ENCODE data around the gene ARHGAP8. TPM values are rescaled to one million over a fixed set of nuclear protein-coding genes. Genes with fewer than 3 reads are reported as not detected.

ARHGAP8 gene
- total RNA-seq, 3 donors from 2014 or later (not counting 1 experiment from before 2014, with no cell fraction given), result 23.6 to 32.6 (median 26.5) TPM

- no peak for TF ChIP-seq CTCF (IDR thresholded peaks at IDR 0.05)
- intact Hi-C loops (cut with micrococcal nuclease), result no loop called here
- Mint-ChIP-seq H3K27ac (no peak overlapping the region), H3K4me1 (no peaks in the 10 kb centered on the region), H3K4me3 (no peak overlapping the region), H3K9me3 (no peaks in the 10 kb centered on the region), H3K36me3 (peaks cover 8% of the 10 kb centered on the region), H3K27me3 (ENCODE audit: low read depth in 2 of 2) (no peaks in the 10 kb centered on the region)
- Histone ChIP-seq H3K9me3 (ENCODE audit: control insufficient read depth, insufficient read depth, low read length) (peaks cover 4% of the 10 kb centered on the region), H3K4me1 (ENCODE audit: control insufficient read depth, insufficient read depth, low read length) (no peaks in the 10 kb centered on the region), H3K4me3 (ENCODE audit: low read length) (no peak overlapping the region), H3K36me3 (ENCODE audit: control insufficient read depth, insufficient read depth, low read length) (no peaks in the 10 kb centered on the region), H3K27ac (ENCODE audit: low read length) (no peak overlapping the region), H3K27me3 (ENCODE audit: control insufficient read depth, insufficient read depth, low read length) (no peaks in the 10 kb centered on the region)
- no peak for ATAC-seq
- DNase-seq, result no peak
- WGBS (ENCODE audit: insufficient coverage), result 63% methylated on average over 30 of the region's 30 CpGs
These were observed 88.4 kb downstream of the ARHGAP8 start for GRCh38 chr22:44840611-44841322.

- no peak for TF ChIP-seq CTCF (IDR thresholded peaks at IDR 0.05)
- H3K4me1 Mint-ChIP-seq, result no peaks in the 10 kb centered on the region
- H3K27ac Mint-ChIP-seq, result no peak overlapping the region
- H3K27me3 Mint-ChIP-seq (ENCODE audit: low read depth in 2 of 2), result no peaks in the 10 kb centered on the region
- intact Hi-C loops (cut with micrococcal nuclease), result no loop called here
- peaks cover 8% of the 10 kb centered on the region for H3K36me3 Mint-ChIP-seq
- ATAC-seq (no peak), DNase-seq (no peak)
- Histone ChIP-seq H3K27ac (ENCODE audit: low read length) (no peak overlapping the region), H3K4me3 (ENCODE audit: low read length) (no peak overlapping the region), H3K9me3 (ENCODE audit: control insufficient read depth, insufficient read depth, low read length) (peaks cover 4% of the 10 kb centered on the region), H3K27me3 (ENCODE audit: control insufficient read depth, insufficient read depth, low read length) (no peaks in the 10 kb centered on the region), H3K36me3 (ENCODE audit: control insufficient read depth, insufficient read depth, low read length) (no peaks in the 10 kb centered on the region), H3K4me1 (ENCODE audit: control insufficient read depth, insufficient read depth, low read length) (no peaks in the 10 kb centered on the region)
- no peak overlapping the region for H3K4me3 Mint-ChIP-seq
- 77% methylated on average over 7 of the region's 7 CpGs for WGBS (ENCODE audit: insufficient coverage)
- no peaks in the 10 kb centered on the region for H3K9me3 Mint-ChIP-seq
These were observed 90.0 kb downstream of the ARHGAP8 start for GRCh38 chr22:44842417-44842816.

- H3K27ac Mint-ChIP-seq, result no peak overlapping the region
- no peaks in the 10 kb centered on the region for H3K4me1 Mint-ChIP-seq
- H3K4me3 Mint-ChIP-seq, result no peak overlapping the region
- H3K36me3 Mint-ChIP-seq, result peaks cover 8% of the 10 kb centered on the region
- TF ChIP-seq CTCF (IDR thresholded peaks at IDR 0.05), result no peak
- no peaks in the 10 kb centered on the region for H3K36me3 ChIP-seq (ENCODE audit: control insufficient read depth, insufficient read depth, low read length)
- no peak overlapping the region for H3K27ac ChIP-seq (ENCODE audit: low read length)
- intact Hi-C loops (cut with micrococcal nuclease), result no loop called here
- peaks cover 4% of the 10 kb centered on the region for H3K9me3 ChIP-seq (ENCODE audit: control insufficient read depth, insufficient read depth, low read length)
- H3K4me3 ChIP-seq (ENCODE audit: low read length), result no peak overlapping the region
- H3K27me3 Mint-ChIP-seq (ENCODE audit: low read depth in 2 of 2), result no peaks in the 10 kb centered on the region
- no peaks in the 10 kb centered on the region for H3K27me3 ChIP-seq (ENCODE audit: control insufficient read depth, insufficient read depth, low read length)
- H3K9me3 Mint-ChIP-seq, result no peaks in the 10 kb centered on the region
- no peaks in the 10 kb centered on the region for H3K4me1 ChIP-seq (ENCODE audit: control insufficient read depth, insufficient read depth, low read length)
- DNase-seq, result no peak
- WGBS (ENCODE audit: insufficient coverage), result 92% methylated on average over 8 of the region's 8 CpGs
- no peak for ATAC-seq
These were observed 92.8 kb downstream of the ARHGAP8 start for GRCh38 chr22:44845191-44845590.

All from natural killer cell (primary cell).